Mammary epithelial cell (primary cell): ENCODE results near the gene DPF1.

Experiments
- CTCF ChIP-seq, 2 donors: IDR thresholded peaks in 1 of 2; conservative IDR thresholded peaks in 1 of 2; 2 replicates each; pipeline ENCODE4 v1.5.1; 2011 to 2012; ENCODE audit warnings: inconsistent platforms in 2 of 2, low read length in 2 of 2, mild to moderate bottlenecking in 2 of 2, control low read depth in 1 of 2, low read depth in 1 of 2; ENCODE audit not compliant: insufficient read depth in 1 of 2; ENCODE audit errors: extremely low read depth in 1 of 2
- EZH2 ChIP-seq: IDR thresholded peaks from 2 replicates; pipeline ENCODE4 v1.6.1; 2012; ENCODE audit warnings: low read length, inconsistent platforms, borderline replicate concordance

DNA sequence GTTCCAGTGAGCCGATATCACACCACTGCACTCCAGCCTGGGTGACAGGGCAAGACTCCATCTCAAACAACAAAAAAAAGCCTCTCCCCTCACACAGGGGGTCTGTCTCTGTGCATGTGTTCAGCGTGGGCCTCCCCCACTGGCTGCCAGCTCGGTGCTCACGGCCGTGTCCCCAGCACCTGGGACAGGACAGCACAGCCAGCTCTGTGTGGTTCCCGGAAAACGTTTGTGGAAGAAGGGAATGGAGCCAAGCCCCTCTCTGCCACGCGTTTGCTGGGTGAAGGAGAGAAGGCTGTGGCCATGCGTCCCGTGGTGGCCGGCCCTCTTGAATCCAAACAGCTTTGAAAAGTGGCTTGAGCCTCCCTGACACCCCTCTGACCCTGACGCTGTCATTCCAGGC lies 32.3 kb downstream of the DPF1 start:
- TF ChIP-seq CTCF (conservative IDR thresholded peaks at IDR 0.05 in 1 of 2, IDR thresholded peaks at IDR 0.05 in 1 of 2; ENCODE audit: extremely low read depth in 1 of 2, insufficient read depth in 1 of 2, low read depth in 1 of 2, low read length in 2 of 2) (no peak), EZH2 (no peak)
